H1 (cell line): ENCODE measurements around the gene DCDC2B. TPM values are rescaled to one million over a fixed set of nuclear protein-coding genes. Genes with fewer than 3 reads are reported as not detected.
A peak's percentile ranks its signal among the peaks of the same experiment; 100 is the strongest.

Source experiments
- ASH2L ChIP-seq: fragments of 200-600, 300-600 bp; sonication (generic); IDR thresholded peaks from one replicate; pipeline ENCODE4 v1.7.1; 2017; ENCODE audit warnings: low read length
- CHD1 ChIP-seq: IDR thresholded peaks from 2 replicates; pipeline ENCODE4 v1.6.1; 2012; ENCODE audit warnings: low read depth, low read length, improper control_type of control experiment
- CREB1 ChIP-seq: IDR thresholded peaks from 2 replicates; pipeline ENCODE4 v1.6.1; 2012; ENCODE audit warnings: inconsistent platforms
- CTCF ChIP-seq, 3 experiments: IDR thresholded peaks; 1 replicate in 2 of 3; 2 replicates in 1 of 3; pipeline versions ENCODE4 v1.5.1 to v1.6.1; 2011; ENCODE audit warnings: low read length in 3 of 3, mild to moderate bottlenecking in 3 of 3, inconsistent platforms in 2 of 3, low read depth in 1 of 3, moderate library complexity in 1 of 3; ENCODE audit not compliant: insufficient read depth in 1 of 3; ENCODE audit errors: control extremely low read depth in 1 of 3
- EP300 ChIP-seq, 2 experiments: IDR thresholded peaks; 1 replicate in 1 of 2; 2 replicates in 1 of 2; pipeline ENCODE4 v1.6.1; 2011 to 2012; ENCODE audit warnings: low read depth in 2 of 2, low read length in 2 of 2, mild to moderate bottlenecking in 2 of 2, borderline replicate concordance in 1 of 2, inconsistent platforms in 1 of 2, moderate library complexity in 1 of 2
- GTF2F1 ChIP-seq: IDR thresholded peaks from 2 replicates; pipeline ENCODE4 v1.6.1; 2012; ENCODE audit warnings: low read depth, low read length, improper control_type of control experiment, borderline replicate concordance
- HDAC2 ChIP-seq, 2 experiments: fragments of 300-600 bp in 1 of 2; sonication (generic) in 1 of 2; IDR thresholded peaks; 2 replicates each; pipeline ENCODE4 v1.6.1; 2011 to 2012; ENCODE audit warnings: low read depth in 2 of 2, low read length in 2 of 2, mild to moderate bottlenecking in 2 of 2, moderate library complexity in 2 of 2, borderline replicate concordance in 1 of 2, inconsistent platforms in 1 of 2
- JUND ChIP-seq: IDR thresholded peaks from 2 replicates; pipeline ENCODE4 v1.6.1; 2011; ENCODE audit warnings: mild to moderate bottlenecking, improper control_type of control experiment, low read length
- KDM4A ChIP-seq: IDR thresholded peaks from one replicate; pipeline ENCODE4 v1.7.1; 2012; ENCODE audit warnings: low read depth, mild to moderate bottlenecking, moderate library complexity, low read length, inconsistent platforms; ENCODE audit not compliant: severe bottlenecking
- MAFK ChIP-seq: IDR thresholded peaks from 2 replicates; pipeline ENCODE4 v1.6.1; 2012; ENCODE audit warnings: low read depth, mild to moderate bottlenecking, improper control_type of control experiment, low read length
- POLR2AphosphoS5 ChIP-seq: IDR thresholded peaks from 2 replicates; pipeline ENCODE4 v1.6.1; 2011; ENCODE audit warnings: low read depth, low read length
- RXRA ChIP-seq: IDR thresholded peaks from 2 replicates; pipeline ENCODE4 v1.6.1; 2011; ENCODE audit warnings: low read depth, mild to moderate bottlenecking, low read length, moderate library complexity; ENCODE audit not compliant: insufficient read depth
- SAP30 ChIP-seq: fragments of 300-600 bp; sonication (generic); IDR thresholded peaks from 2 replicates; pipeline ENCODE4 v1.7.1; 2012; ENCODE audit warnings: low read length, moderate library complexity, mild to moderate bottlenecking, inconsistent platforms; ENCODE audit not compliant: insufficient read depth, insufficient replicate concordance
- SIRT6 ChIP-seq: IDR thresholded peaks from one replicate; pipeline ENCODE4 v1.7.1; 2012; ENCODE audit warnings: low read length, inconsistent platforms
- SP2 ChIP-seq: IDR thresholded peaks from 2 replicates; pipeline ENCODE4 v1.6.1; 2012; ENCODE audit warnings: mild to moderate bottlenecking, low read length, inconsistent platforms
- SP4 ChIP-seq: IDR thresholded peaks from 2 replicates; pipeline ENCODE4 v1.6.1; 2012; ENCODE audit warnings: low read length, inconsistent platforms
- SRF ChIP-seq: IDR thresholded peaks from 2 replicates; pipeline ENCODE4 v1.6.1; 2011; ENCODE audit warnings: mild to moderate bottlenecking, low read depth, low read length, moderate library complexity
- TEAD4 ChIP-seq: IDR thresholded peaks from 2 replicates; pipeline ENCODE4 v1.6.1; 2012; ENCODE audit warnings: low read depth, low read length, inconsistent platforms, mixed read lengths
- YY1 ChIP-seq: IDR thresholded peaks from 2 replicates; pipeline ENCODE4 v1.6.1; 2011; ENCODE audit warnings: low read depth, mild to moderate bottlenecking, low read length
- polyA plus RNA-seq, 7 experiments: library from polyadenylated mRNA; depleted of rRNA in 3 of 7; stranded (reverse) in 5 of 7; unstranded in 2 of 7; fragments of >200 nt in 5 of 7; fragments of 200-250 nt in 2 of 7; gene quantifications; 1 replicate in 5 of 7; 2 replicates in 1 of 7; 4 replicates in 1 of 7; pipeline versions ENCODE4 v1.2.1 to v1.2.3, GENCODE V29; 2011 to 2013; ENCODE audit warnings: missing spikeins in 2 of 7, mixed read lengths in 2 of 7
- total RNA-seq: library from RNA; stranded (reverse); fragmentation: NEBNext Ultra II Directional; extraction: Animal tissue kit (Norgen Biotek cat#: 25700); gene quantifications from 2 replicates; pipeline ENCODE4 v1.2.1, GENCODE V29; 2021
- TF ChIP-seq, protein P1 (sequence below): IDR thresholded peaks from 2 replicates; pipeline ENCODE4 v1.6.1; 2012; ENCODE audit warnings: low read length, inconsistent platforms

The DCDC2B gene
- total and polyA plus RNA-seq, 2 of the 8 experiments (the other 6 are each of a cell fraction or from before 2014, with no cell fraction given): not detected

- TF ChIP-seq CTCF (IDR thresholded peaks at IDR 0.05; ENCODE audit: control extremely low read depth in 1 of 3, insufficient read depth in 1 of 3, low read depth in 1 of 3, low read length in 3 of 3) (peak in 2 of 3 experiments; percentile 16 to 27; a peak in 3 of 4 replicates), TEAD4 (peak; percentile 17; the same call in 1 of the 2 replicates), CHD1 (no peak), RXRA (no peak), JUND (no peak), SP4 (no peak), MAFK (no peak), SP2 (no peak), CREB1 (0 out of 2 replicates have a peak, but pooled peaks have one; percentile 39), HDAC2 (IDR thresholded peaks at IDR 0.05; ENCODE audit: borderline replicate concordance in 1 of 2, low read depth in 2 of 2, low read length in 2 of 2) (peak in 1 of 2 experiments; percentile 35; a peak in 1 of 4 replicates), ASH2L (peak; percentile 34), YY1 (no peak; the same call in 1 of the 2 replicates), GTF2F1 (0 out of 2 replicates have a peak, but pooled peaks have one; percentile 28), KDM4A (peak; percentile 49), SIRT6 (no peak), SRF (no peak), EP300 (IDR thresholded peaks at IDR 0.05; ENCODE audit: borderline replicate concordance in 1 of 2, low read depth in 2 of 2, low read length in 2 of 2) (no peak), SAP30 (peak; percentile 64), POLR2AphosphoS5 (peak; percentile 81)
- TF ChIP-seq, protein P1, sequence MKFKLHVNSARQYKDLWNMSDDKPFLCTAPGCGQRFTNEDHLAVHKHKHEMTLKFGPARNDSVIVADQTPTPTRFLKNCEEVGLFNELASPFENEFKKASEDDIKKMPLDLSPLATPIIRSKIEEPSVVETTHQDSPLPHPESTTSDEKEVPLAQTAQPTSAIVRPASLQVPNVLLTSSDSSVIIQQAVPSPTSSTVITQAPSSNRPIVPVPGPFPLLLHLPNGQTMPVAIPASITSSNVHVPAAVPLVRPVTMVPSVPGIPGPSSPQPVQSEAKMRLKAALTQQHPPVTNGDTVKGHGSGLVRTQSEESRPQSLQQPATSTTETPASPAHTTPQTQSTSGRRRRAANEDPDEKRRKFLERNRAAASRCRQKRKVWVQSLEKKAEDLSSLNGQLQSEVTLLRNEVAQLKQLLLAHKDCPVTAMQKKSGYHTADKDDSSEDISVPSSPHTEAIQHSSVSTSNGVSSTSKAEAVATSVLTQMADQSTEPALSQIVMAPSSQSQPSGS: no peak
Observed at GRCh38 chr1:32240140-32240951, 31.5 kb downstream of the DCDC2B start (continued).
